Stimulated activated CD8-positive, alpha-beta memory T cell treated with anti-CD3 and anti-CD28 coated beads, Interleukin-12 subunit alpha, Interleukin-12 subunit beta, amount 100 ng/mL, for 24 hours (primary cell): Measurements from ENCODE around the gene RFNG.

Source experiments
- DNase-seq: peaks from one replicate; pipeline ENCODE4 v3.0.0-alpha.2; 2020; ENCODE audit errors: extremely low read depth

The RFNG gene

GRCh38 chr17:82025401-82026107, 26.1 kb downstream of the RFNG start:
- no peak for DNase-seq

GRCh38 chr17:82024859-82025258, 26.8 kb downstream of the RFNG start:
- no peak for DNase-seq

- DNase-seq: no peak
Observed at GRCh38 chr17:82023447-82024241, 28.0 kb downstream of the RFNG start.

DNA sequence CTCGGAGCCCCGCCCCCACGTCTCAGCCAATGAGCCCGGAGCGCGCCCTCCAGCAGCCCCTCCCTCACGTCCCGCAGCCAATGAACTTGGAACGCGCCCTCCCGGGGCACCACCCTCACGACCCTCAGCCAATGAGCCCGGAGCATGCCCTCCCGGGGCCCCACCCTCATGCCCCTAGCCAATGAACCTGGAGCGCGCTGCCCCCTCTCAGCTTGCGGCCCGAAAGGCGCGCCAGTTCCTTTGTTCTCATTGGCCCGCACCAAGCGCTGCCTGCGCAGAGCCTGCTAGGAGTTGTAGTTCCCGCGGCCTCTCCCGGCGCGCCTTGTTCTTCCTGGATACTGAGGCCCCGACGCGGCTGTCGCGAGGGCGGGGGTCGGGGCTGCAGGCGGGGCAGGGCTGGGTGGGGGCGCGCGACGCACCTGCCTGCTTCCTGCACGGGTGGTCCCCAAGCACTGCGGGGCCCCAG, 28.6 kb downstream of the RFNG start, which contains the start of gene LRRC45:
LRRC45 (plus strand) TSS at position 325 of the 466 bp plus-strand sequence. CDS start 339 bp downstream, outside the sequence.
- DNase-seq: peak; percentile 100

GRCh38 chr17:82022310-82022980, 29.2 kb downstream of the RFNG start, which contains the start of gene CENPX:
Gene CENPX (minus strand): TSS chr17:82022878. CDS start chr17:82022861, 17 bp downstream.
- no peak for DNase-seq

- no peak for DNase-seq
Observed at GRCh38 chr17:82021900-82022309, 29.7 kb downstream of the RFNG start.

- no peak for DNase-seq
Observed at GRCh38 chr17:82021107-82021899, 30.3 kb downstream of the RFNG start.

GRCh38 chr17:82020572-82021106, 31.0 kb downstream of the RFNG start:
- no peak for DNase-seq

GRCh38 chr17:82019690-82020571, 31.7 kb downstream of the RFNG start:
- peak; percentile 43 for DNase-seq

DNA sequence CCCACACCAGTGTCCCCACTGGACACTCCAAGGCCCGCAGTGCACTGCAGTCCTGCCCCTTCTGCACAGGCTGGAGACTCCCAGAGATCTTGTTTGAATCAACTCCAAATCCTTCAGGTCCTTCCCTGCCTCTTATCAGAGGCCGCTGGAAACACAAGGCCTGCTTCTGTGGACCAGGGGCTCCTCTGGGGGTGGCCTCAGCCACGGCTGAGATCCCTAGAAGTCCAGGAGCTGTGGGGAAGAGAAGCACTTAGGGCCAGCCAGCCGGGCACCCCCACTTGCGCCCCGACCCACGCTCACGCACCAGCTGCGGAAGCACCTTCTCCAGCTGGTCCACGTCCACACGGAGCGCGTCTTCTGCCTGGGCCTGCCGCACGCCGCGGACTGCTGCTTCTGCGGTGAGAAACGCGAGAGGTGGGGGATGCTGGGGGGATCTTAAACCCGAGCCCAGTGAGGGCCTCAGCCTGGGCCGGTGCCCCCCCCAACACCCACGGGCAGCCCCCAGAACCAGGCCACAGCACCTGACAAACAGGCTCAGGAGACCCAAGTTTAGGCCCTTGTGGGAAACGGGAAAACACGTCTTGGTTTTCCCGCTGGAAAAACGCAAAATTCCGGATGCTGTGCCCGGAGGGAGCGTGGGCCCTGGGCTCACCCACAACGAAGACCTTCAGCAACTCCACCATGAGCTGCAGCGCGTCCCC, 32.5 kb downstream of the RFNG start:
- DNase-seq: no peak

DNA sequence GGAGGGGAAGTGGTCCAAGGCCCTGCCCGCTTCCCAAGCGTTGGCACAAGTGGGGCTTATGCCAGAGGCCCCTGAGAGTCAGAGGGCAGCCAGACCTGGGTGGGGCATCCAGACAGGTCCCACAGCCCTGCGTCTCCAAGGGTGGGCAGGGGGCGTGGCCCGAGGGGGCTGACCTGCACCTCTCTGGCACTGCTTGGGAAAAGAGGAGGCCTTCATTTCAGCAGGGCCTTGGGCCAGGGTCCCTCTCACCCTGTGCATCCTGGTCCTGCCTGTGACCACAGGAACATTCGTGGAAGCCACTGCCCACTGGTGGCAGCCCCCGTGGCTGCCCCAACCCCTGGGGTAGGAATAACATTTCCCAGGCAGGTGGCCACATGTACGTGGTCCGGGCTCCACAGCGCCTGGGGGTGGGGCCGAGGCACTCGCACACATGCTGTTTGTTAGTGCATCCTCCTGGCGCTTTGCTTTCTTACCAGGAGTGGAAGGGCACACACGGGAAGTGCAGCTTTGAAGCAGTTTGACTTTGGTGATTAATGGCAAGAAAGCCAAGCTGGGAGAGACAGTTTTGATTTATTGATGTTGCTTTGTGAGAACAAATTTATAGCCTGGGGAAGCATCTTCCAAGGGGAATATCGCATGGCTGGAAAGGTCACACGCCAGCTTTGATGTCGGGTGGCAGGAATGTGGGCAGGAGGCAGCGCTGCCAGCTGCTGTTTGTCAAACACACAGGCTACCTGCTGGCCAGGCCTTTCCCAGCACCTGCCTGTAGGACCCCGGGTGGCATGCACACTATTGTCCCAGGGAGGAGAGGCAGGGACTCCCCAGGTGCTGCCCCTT, 33.2 kb downstream of the RFNG start:
- no peak for DNase-seq

DNA sequence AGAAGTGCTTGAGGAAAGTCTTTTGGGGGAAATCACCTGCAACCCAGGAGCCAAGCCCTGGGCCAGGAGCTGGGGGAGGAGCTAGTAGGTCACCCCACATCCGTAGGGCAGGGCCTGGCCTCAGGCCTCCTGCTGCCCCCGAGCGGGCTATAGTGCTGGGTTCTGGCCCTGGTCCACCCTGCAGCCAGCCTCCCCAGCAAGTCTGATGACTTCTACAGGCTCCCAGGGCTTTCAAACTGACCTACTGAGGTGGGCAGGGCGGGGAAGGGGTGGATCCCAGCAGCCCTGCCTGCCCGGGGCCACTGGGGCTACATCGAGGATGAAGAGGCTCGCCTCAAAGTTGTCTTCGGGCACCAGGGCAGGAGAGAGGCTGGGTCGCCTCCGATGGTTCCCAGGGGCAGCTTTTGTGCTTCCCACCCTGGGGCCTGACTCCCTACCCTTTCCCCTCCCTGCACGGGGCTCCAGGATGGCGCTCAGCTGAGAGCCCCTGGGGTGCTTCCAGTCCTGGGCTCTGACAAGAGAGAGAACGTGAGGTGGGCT, 33.9 kb downstream of the RFNG start:
- DNase-seq: no peak

DNA sequence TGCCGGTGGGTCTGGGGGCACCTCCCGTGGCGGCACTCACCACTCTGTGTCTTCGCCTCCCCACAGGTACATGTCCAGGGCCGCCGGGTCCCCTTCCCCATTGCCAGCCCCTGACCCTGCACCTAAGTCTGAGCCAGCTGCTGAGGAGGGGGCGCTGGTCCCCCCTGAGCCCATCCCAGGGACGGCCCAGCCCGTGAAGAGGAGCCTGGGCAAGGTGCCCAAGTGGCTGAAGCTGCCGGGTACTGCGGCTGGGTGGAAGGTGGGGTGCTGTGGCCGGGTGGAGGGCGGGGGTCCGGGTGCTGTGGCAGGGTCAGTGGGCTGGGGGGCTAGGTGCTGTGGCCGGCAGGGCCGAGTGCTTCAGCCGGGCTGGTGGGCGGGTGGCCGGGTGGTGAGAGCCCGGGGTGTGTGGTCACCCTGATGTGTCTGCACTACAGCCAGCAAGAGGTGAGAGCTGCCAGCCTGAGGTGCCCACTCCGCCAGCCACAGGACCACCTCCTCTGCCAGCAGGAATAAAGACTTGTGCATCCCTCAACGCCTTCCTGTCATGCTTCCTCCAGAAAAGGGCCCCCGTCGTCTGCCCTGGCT, 34.6 kb downstream of the RFNG start:
- no peak for DNase-seq

DNA sequence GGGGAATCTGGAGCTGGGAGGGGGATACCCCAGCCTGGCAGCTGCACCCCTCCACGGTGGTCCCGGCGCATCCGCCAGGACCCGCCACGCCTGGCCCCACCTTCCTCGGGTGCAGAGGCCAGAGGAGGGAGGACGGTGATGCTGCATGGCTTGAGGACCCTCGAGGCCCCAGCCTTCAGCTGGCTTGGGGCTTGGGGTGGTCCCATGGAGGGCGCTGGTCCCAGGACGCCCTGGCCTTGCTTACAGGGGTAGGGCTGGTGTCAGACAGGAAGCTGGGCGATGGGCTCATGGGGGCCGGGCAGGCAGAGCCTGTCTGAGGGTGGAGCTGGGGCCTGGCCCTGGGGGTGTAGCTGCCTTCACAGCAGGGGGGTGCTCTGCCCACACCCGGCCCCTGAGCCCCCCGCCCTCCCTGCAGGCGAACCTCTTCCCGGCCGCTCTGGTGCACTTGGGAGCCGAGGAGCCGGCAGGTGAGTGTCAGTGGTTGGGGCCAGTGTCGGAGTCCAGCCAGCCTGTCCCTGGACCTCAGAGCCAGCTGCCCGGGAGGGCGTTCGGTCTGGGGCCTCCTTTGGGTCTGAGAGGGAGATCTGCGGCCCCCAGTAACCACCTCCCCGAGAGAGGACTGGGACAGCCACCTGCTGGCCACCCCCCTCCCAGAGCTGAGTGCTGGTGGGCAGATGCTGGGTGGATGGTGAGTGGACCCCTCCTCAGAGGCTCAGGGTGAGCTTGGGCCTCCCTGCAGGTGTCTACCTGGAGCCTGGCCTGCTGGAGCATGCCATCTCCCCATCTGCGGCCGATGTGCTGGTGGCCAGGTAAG, 35.3 kb downstream of the RFNG start:
- DNase-seq: no peak

DNA sequence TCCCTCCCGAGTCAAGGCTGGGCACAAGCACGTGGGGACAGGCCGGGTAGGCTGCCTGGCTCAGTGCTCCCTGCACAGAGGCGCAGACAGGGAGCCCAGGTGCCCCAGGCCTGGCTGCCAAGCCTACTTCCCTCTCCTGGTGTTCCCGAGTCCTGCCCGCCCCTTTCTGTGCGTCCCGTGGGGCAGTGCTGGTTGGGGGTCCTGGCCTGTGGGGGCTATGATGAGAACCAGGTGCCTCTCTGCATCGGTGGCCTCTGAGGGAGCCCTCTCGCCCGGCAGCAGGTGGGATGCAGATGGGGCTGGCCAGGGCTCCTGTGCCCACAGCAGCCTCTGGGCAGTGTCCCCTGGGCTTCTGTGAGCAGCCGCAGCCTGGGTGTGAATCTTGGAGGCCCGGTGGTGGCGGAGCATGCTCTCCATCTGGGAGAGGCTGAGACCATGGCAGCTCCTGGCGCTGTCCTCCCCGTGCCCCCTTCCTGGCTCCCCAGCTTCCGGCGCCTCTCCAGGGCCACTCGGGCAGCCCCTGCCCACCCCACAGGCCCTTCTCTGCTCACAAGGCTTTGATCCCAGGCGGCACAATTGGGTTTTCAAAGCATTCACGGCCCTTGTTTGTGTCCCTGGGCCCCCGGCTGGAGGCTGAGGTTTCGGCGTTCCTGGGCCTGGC, 36.2 kb downstream of the RFNG start:
- DNase-seq: no peak

- DNase-seq: no peak
Observed at GRCh38 chr17:82014971-82015310, 36.7 kb downstream of the RFNG start.

DNA sequence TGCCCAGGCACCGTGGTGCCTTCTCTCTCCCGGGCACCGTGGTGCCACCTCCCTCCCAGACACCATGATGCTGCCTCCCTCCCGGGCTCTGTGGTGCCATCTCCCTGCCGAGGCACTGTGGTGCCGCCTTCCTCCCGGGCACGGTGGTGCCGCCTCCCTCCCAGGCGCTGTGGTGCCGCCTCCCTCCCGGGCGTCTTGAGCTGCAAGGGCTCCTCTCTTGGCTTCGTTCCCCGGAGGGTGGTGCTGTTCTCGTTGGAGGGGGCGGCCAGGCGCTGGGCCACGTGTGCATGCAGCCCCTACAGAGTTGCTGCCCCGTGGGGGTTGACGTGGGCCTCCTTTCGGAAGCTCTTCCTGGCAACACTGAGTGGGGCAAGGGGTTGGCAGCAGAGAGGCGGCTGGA, 37.2 kb downstream of the RFNG start:
- no peak for DNase-seq
